ELR (cell line): ENCODE data around the gene NDUFB10.

Source experiments
- DNase-seq: peaks from one replicate; pipeline ENCODE4 v3.0.0-alpha.2; 2015; ENCODE audit warnings: low read depth

Gene NDUFB10

GRCh38 chr16:1984347-1985225, 25.2 kb downstream of the NDUFB10 start:
- DNase-seq, result peak; percentile 44

- DNase-seq, result no peak
Observed at GRCh38 chr16:1985466-1986150, 26.3 kb downstream of the NDUFB10 start.

- DNase-seq, result no peak
Observed at GRCh38 chr16:1987198-1987597, 27.9 kb downstream of the NDUFB10 start.

- DNase-seq, result peak; percentile 58
Observed at GRCh38 chr16:1989209-1990100, 30.1 kb downstream of the NDUFB10 start, which contains the start of gene SYNGR3. Gene SYNGR3 (plus strand): TSS chr16:1989970. CDS start chr16:1990103, 133 bp downstream.

GRCh38 chr16:1990101-1990350, 30.7 kb downstream of the NDUFB10 start:
- DNase-seq, result no peak

GRCh38 chr16:1990351-1991134, 31.2 kb downstream of the NDUFB10 start:
- no peak for DNase-seq

GRCh38 chr16:1991135-1991551, 31.8 kb downstream of the NDUFB10 start:
- no peak for DNase-seq

DNA sequence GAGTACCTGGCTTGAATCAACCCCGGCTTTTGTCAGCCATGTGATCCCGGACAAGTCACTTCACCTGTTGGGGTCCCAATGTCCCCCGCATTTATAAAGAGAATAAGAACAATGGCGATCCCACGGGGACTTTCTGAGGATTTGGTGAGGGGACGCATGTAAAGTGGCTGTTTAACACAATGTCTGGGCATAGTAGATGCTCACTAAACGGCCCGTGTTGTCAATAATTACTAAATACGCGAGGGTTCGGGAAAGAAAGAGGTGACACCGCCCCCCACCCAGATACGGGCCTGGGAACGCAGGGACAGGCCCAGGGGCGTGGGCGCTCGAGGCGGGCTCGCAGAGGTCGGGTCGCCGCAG, 32.2 kb downstream of the NDUFB10 start:
- no peak for DNase-seq

GRCh38 chr16:1991948-1992703, 32.8 kb downstream of the NDUFB10 start:
- peak; percentile 78 for DNase-seq

- no peak for DNase-seq
Observed at GRCh38 chr16:1992704-1993317, 33.5 kb downstream of the NDUFB10 start.

GRCh38 chr16:1993731-1994131, 34.4 kb downstream of the NDUFB10 start:
- DNase-seq, result no peak

- no peak for DNase-seq
Observed at GRCh38 chr16:1997494-1998359, 38.4 kb downstream of the NDUFB10 start.

GRCh38 chr16:1998360-1998835, 39.1 kb downstream of the NDUFB10 start:
- no peak for DNase-seq

- DNase-seq, result no peak
Observed at GRCh38 chr16:1998852-1999801, 39.8 kb downstream of the NDUFB10 start.

DNA sequence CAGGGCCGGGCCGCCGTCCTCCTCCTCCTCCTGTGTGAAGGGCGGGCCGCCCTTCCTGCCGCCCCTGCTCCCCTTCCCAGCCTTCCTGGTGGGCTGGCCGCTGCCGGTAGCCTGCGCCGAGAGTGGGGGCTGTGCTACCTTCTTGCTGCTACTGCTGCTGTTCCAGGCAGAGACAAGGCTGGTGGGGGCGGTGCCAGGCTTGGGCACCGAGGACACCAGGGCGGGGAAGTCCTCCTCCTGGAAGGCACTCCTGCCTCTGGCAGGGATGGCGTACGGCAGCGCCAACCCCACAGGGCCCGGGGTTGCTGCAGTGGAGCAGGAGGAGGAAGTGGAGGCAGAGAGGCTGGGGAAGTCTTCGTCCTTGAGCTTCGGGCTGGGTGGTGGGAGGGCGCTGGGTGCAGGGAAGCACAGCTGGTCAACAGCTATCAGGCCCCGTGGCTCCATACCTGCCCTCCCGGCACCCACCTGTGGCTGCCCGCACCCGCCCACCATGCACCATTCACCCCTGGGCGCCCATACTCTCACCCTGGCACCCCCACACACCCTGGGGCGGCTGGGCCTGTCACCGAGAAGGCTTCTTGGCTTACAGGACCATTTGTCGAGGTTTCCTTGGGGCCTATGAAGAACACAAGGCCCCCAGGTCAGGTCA, 40.7 kb downstream of the NDUFB10 start:
- no peak for DNase-seq

GRCh38 chr16:2001035-2001434, 41.7 kb downstream of the NDUFB10 start:
- DNase-seq, result no peak

DNA sequence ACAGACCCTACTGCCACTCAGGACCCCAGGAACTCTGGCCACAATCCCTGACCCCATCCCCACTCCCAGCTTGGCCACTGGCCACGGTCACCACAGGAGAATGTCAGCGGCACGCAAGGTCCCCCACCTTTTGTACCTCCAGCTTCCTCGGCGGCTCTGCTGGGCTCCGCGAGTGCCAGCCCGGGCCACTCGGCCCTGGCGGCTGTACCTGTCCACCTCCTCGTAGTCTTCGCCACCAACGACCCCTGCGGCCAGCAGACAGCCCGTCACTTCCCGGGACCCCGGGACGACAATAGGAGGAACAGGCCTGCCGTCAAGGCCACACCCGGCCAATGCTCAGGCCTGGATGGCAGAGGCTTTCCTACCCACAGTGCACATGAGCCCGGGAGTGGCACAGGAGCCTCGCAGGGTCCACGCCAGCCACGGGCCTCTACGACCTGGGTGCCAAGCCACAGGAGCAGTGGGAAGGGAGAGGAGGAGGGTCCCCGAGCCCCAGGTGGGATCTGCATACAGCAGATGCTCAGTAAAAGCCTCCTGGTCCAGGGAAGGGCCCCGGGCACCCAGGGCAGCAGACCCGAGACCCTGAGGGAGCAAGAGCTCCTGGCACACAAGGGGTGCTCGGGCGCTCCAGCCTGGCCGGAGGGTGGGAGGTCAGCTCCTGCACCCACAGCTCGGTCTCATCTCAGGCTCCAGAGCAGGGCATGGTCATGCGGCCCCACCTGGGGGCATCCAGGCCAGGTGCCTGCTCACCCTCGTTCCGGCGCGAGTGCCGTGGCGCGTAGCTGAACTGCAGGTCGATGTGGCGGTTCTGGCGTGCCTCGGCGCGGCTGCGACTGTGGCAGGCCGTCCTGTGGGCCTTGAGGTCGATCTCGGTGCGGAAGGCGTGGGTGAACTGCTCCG, 42.4 kb downstream of the NDUFB10 start:
- no peak for DNase-seq
